Measurements from ENCODE around the gene TUFT1.
"Not testable (repeated sequence)": the region's sequence is repeated elsewhere in the genome, so short reads cannot be mapped to it uniquely, and the experiment has no call there.

The TUFT1 gene

DNA sequence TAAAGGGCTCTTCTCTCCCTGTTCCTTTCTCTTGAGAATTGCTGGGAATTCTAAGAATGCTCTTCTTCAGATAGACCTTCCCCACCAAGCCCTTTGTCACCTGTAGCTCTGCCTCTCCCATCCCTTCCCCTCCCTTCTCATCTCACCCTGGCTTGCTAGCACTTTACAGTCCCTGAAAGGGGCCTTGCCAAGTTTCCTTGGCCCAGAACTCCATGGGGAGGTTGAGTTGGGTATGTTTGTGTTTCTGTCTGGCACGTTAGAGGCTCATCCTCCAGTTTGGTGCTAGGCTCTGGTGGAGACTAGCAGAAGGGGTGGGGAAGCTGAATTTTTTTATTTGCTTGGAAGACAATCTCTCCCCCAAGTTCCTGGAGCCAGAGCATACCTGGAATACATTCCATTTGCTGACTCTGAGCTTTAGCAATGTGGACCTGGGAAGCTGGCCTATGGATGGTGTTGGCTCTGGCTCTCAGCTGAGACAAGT, 24.0 kb upstream of the TUFT1 start:
- DNase-seq (ENCODE audit: extremely low read depth, low read depth), result no peak
- H3K4me3 ChIP-seq (replicated peaks; ENCODE audit: low read depth, low read length), result no peak overlapping the region
- TF ChIP-seq, protein P1, sequence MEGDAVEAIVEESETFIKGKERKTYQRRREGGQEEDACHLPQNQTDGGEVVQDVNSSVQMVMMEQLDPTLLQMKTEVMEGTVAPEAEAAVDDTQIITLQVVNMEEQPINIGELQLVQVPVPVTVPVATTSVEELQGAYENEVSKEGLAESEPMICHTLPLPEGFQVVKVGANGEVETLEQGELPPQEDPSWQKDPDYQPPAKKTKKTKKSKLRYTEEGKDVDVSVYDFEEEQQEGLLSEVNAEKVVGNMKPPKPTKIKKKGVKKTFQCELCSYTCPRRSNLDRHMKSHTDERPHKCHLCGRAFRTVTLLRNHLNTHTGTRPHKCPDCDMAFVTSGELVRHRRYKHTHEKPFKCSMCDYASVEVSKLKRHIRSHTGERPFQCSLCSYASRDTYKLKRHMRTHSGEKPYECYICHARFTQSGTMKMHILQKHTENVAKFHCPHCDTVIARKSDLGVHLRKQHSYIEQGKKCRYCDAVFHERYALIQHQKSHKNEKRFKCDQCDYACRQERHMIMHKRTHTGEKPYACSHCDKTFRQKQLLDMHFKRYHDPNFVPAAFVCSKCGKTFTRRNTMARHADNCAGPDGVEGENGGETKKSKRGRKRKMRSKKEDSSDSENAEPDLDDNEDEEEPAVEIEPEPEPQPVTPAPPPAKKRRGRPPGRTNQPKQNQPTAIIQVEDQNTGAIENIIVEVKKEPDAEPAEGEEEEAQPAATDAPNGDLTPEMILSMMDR (IDR thresholded peaks at IDR 0.05; ENCODE audit: low read depth, low read length, missing control alignments), result no peak

DNA sequence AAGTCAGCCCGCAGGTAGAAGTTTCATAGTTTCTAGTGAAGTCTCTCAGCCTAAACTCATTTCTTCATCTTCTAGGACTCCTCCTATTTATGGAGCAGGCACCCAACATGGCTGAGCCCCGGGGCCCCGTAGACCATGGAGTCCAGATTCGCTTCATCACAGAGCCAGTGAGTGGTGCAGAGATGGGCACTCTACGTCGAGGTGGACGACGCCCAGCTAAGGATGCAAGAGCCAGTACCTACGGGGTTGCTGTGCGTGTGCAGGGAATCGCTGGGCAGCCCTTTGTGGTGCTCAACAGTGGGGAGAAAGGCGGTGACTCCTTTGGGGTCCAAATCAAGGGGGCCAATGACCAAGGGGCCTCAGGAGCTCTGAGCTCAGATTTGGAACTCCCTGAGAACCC, 21.7 kb upstream of the TUFT1 start:
- no peak overlapping the region for H3K4me3 ChIP-seq (replicated peaks; ENCODE audit: low read depth, low read length)
- DNase-seq (ENCODE audit: extremely low read depth, low read depth), result no peak
- TF ChIP-seq, protein P1 (IDR thresholded peaks at IDR 0.05; ENCODE audit: low read depth, low read length, missing control alignments), result no peak

DNA sequence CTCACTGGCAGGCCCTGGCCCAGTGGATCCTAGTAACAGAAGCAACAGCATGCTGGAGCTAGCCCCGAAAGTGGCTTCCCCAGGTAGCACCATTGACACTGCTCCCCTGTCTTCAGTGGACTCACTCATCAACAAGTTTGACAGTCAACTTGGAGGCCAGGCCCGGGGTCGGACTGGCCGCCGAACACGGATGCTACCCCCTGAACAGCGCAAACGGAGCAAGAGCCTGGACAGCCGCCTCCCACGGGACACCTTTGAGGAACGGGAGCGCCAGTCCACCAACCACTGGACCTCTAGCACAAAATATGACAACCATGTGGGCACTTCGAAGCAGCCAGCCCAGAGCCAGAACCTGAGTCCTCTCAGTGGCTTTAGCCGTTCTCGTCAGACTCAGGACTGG, 21.2 kb upstream of the TUFT1 start:
- no peak for DNase-seq (ENCODE audit: extremely low read depth, low read depth)
- no peak overlapping the region for H3K4me3 ChIP-seq (replicated peaks; ENCODE audit: low read depth, low read length)
- TF ChIP-seq, protein P1 (IDR thresholded peaks at IDR 0.05; ENCODE audit: low read depth, low read length, missing control alignments), result no peak

DNA sequence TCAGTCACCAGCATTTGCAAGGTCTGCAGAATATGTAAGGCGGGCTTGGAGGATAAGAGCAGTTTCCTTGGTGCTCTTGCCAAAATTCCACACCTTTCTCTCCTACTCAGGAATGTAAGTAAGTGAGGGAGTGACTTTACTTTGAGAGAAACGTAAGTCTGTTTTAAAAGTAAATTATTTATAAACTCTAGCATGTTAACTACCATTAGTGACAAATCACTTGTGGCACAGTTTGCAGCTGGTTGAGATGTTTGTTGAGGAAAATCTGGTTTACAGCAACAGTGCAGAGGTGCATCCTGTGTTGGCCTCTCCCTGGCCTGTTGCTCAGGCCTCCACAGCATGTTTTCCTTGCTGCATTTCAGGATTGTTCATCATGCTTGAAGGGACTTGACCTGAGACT, 20.4 kb upstream of the TUFT1 start:
- H3K4me3 ChIP-seq (replicated peaks; ENCODE audit: low read depth, low read length), result no peak overlapping the region
- TF ChIP-seq, protein P1 (IDR thresholded peaks at IDR 0.05; ENCODE audit: low read depth, low read length, missing control alignments), result no peak
- DNase-seq (ENCODE audit: extremely low read depth, low read depth), result no peak

DNA sequence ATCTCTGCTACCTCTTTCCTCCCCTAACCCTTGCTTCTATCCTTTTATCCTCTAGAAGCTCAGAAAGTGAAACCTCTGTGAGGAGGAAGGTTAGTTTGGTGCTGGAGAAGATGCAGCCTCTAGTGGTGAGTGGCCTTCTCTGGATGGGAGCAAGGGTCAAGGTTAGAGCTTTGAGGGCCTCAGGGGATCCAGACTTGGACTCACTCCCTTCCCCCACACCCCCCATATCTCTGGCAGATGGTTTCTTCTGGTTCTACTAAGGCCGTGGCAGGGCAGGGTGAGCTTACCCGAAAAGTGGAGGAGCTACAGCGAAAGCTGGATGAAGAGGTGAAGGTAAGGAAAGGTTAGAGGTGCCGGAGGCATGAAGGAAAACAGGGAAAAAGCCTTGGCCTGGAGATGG, 19.8 kb upstream of the TUFT1 start:
- TF ChIP-seq, protein P1 (IDR thresholded peaks at IDR 0.05; ENCODE audit: low read depth, low read length, missing control alignments), result no peak
- no peak for DNase-seq (ENCODE audit: extremely low read depth, low read depth)
- no peak overlapping the region for H3K4me3 ChIP-seq (replicated peaks; ENCODE audit: low read depth, low read length)

DNA sequence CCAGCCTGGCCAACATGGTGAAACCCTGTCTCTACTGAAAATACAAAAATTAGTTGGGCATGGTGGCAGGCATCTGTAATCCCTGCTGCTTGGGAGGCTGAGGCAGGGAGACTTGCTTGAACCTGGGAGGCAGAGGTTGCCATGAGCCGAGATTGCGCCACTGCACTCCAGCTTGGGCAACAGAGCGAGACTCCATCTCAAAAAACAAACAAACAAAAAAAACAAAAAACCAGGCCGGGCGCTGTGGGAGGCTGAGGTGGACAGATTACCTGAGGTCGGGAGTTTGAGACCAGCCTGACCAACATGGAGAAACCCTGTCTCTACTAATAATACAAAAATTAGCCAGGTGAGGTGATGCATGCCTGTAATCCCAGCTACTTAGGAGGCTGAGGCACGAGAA, 17.7 kb upstream of the TUFT1 start:
- H3K4me3 ChIP-seq (replicated peaks; ENCODE audit: low read depth, low read length); DNase-seq (ENCODE audit: extremely low read depth, low read depth): not testable (repeated sequence)

DNA sequence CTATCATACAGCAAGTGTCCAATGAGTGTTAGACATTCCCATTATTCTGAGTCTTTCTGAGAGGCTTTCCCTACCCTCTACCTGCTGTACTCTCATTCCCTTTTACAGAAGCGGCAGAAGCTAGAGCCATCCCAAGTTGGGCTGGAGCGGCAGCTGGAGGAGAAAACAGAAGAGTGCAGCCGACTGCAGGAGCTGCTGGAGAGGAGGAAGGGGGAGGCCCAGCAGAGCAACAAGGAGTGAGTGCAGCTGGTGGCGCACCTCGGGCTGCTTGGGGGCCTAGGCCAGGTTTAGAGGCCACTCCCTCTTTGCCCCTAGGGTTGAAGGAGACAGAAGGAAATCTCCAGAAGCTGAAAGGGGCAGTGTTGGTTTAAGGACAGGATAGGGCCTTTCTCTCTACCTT, 16.8 kb upstream of the TUFT1 start:
- DNase-seq (ENCODE audit: extremely low read depth, low read depth), result no peak
- TF ChIP-seq, protein P1 (IDR thresholded peaks at IDR 0.05; ENCODE audit: low read depth, low read length, missing control alignments), result no peak
- H3K4me3 ChIP-seq (replicated peaks; ENCODE audit: low read depth, low read length), result no peak overlapping the region
